Ovary (tissue), 9 donors: ENCODE measurements around the gene THRB. TPM values are rescaled to one million over a fixed set of nuclear protein-coding genes. Genes with fewer than 3 reads are reported as not detected.

ENCODE experiments used
- DNase-seq, 5 donors: peaks; one replicate each; pipeline ENCODE4 v3.0.0-alpha.2; 2019 to 2020
- H3K27ac ChIP-seq, 2 donors: fragments of 200-600 bp; one replicate each; pipeline versions ENCODE4 v1.5.1 to v1.8.0; 2019 to 2022
- H3K27me3 ChIP-seq: fragments of 200-600 bp; one replicate; pipeline ENCODE4 v1.8.0; 2022
- H3K36me3 ChIP-seq: fragments of 200-600 bp; sonication (generic); one replicate; pipeline ENCODE4 v1.5.1; 2019
- H3K4me1 ChIP-seq: one replicate; pipeline ENCODE4 v1.8.1; 2013; ENCODE audit warnings: mild to moderate bottlenecking, moderate library complexity; ENCODE audit not compliant: insufficient read depth
- H3K4me3 ChIP-seq: fragments of 200-600 bp; sonication (generic); one replicate; pipeline ENCODE4 v1.5.1; 2017
- H3K9me3 ChIP-seq, 2 donors: fragments of 200-600 bp in 1 of 2; sonication (generic) in 1 of 2; one replicate each; pipeline versions ENCODE4 v1.5.1 to v1.8.1; 2013 to 2019; ENCODE audit warnings: mild to moderate bottlenecking in 1 of 2, moderate library complexity in 1 of 2
- CTCF ChIP-seq, 3 donors: fragments of 450-650 bp in 2 of 3; fragments of 200-600 bp in 1 of 3; IDR thresholded peaks; one replicate each; pipeline versions ENCODE4 v1.5.1 to v1.8.0; 2016 to 2022; ENCODE audit warnings: antibody characterized with exemption in 3 of 3, mild to moderate bottlenecking in 1 of 3
- EP300 ChIP-seq: sonication (generic); formaldehyde crosslinking; IDR thresholded peaks from one replicate; pipeline ENCODE4 v1.6.1; 2017; ENCODE audit warnings: antibody characterized with exemption
- POLR2A ChIP-seq: fragments of 450-650 bp; IDR thresholded peaks from one replicate; pipeline ENCODE4 v1.6.1; 2017; ENCODE audit warnings: antibody characterized with exemption, mild to moderate bottlenecking, moderate library complexity
- WGBS, 3 donors: extraction: QIAGEN DNeasy Blood & Tissue Kit in 1 of 3; methylation state at CpG; one replicate each; pipeline versions ENCODE4 v1.1.5 to v1.1.7; 2013 to 2017; 5-methylcytosine and 5-hydroxymethylcytosine counted together
- intact Hi-C, 4 donors: fragments of 100-400 bp; cut with DNase I; formaldehyde crosslinking; loops; one replicate each; pipeline versions ENCODE4 v1.11.0 to v1.15.1; 2022 to 2023
- polyA plus RNA-seq, 2 donors: library from polyadenylated mRNA; stranded (reverse); fragments of 200-250 nt in 1 of 2; fragments of 350-450 nt in 1 of 2; fragmentation: Illumina TruSeq in 1 of 2; extraction: RNeasy Lipid Tissue Mini Kit (QIAGEN cat#74804) in 1 of 2; gene quantifications; one replicate each; pipeline ENCODE4 v1.2.3, GENCODE V29; 2013 to 2014
- total RNA-seq, 7 donors: library from RNA; depleted of rRNA in 2 of 7; stranded (reverse); fragments of >200 nt in 2 of 7; fragmentation: NEBNext Ultra II Directional in 3 of 7; extraction: Animal tissue kit (Norgen Biotek cat#: 25700) in 3 of 7; gene quantifications; one replicate each; pipeline versions ENCODE4 v1.1.0 to v1.2.4, GENCODE V29; 2016 to 2023
- donor health status: DM: no; HTN: no; CAD: no; lungs with moderate emphysema.
- donor health status: DM: no; HTN: no; CAD: no.
- donor health status: Bipolar disorder and iron deficiency.
- donor health status: DM: yes; HTN: yes; CAD: no.
- donor health status: DM: no; HTN: no; CAD: no.
- donor health status: DM: yes; HTN: yes; CAD: no.

THRB gene
- total and polyA plus RNA-seq, 9 donors = 0.91 to 6.5 (median 3.2) TPM

- Histone ChIP-seq H3K4me1 (peaks cover 2% of the 10 kb centered on the region), H3K27me3 (no peaks in the 10 kb centered on the region), H3K27ac (no peak overlapping the region), H3K9me3 (no peaks in the 10 kb centered on the region), H3K36me3 (no peaks in the 10 kb centered on the region), H3K4me3 (no peak overlapping the region)
- intact Hi-C loops = no loop called here
- DNase-seq = no peak
- TF ChIP-seq EP300 (no peak), CTCF (IDR thresholded peaks at IDR 0.05) (no peak), POLR2A (no peak)
- 33 to 54% (median 45%) methylated on average over 2 of the region's 2 CpGs for WGBS, 3 donors
Measured at GRCh38 chr3:24526640-24527212, 32.1 kb upstream of the THRB start.

- H3K36me3 ChIP-seq = no peaks in the 10 kb centered on the region
- H3K27ac ChIP-seq = no peak overlapping the region
- TF ChIP-seq CTCF (IDR thresholded peaks at IDR 0.05) = no peak
- no peak for TF ChIP-seq EP300
- TF ChIP-seq POLR2A = no peak
- no peaks in the 10 kb centered on the region for H3K27me3 ChIP-seq
- peaks cover 6% of the 10 kb centered on the region for H3K4me1 ChIP-seq
- H3K4me3 ChIP-seq = no peak overlapping the region
- WGBS, 3 donors = 91 to 97% (median 96%) methylated on average over 1 of the region's 1 CpG
- DNase-seq = no peak
- intact Hi-C loops = no loop called here
- no peaks in the 10 kb centered on the region for H3K9me3 ChIP-seq
Measured at GRCh38 chr3:24525557-24525956, 30.9 kb upstream of the THRB start.

- Histone ChIP-seq H3K4me1 (peaks cover 6% of the 10 kb centered on the region), H3K9me3 (no peaks in the 10 kb centered on the region), H3K36me3 (no peaks in the 10 kb centered on the region), H3K4me3 (no peak overlapping the region), H3K27ac (no peak overlapping the region), H3K27me3 (no peaks in the 10 kb centered on the region)
- TF ChIP-seq CTCF (IDR thresholded peaks at IDR 0.05) = no peak
- no peak for TF ChIP-seq POLR2A
- TF ChIP-seq EP300 = no peak
- 95 to 100% (median 96%) methylated on average over 1 of the region's 1 CpG for WGBS, 3 donors
- DNase-seq = no peak
- intact Hi-C loops = no loop called here
Measured at GRCh38 chr3:24525022-24525421, 30.4 kb upstream of the THRB start.

- Histone ChIP-seq H3K4me1 (peaks cover 6% of the 10 kb centered on the region), H3K9me3 (no peaks in the 10 kb centered on the region), H3K36me3 (no peaks in the 10 kb centered on the region), H3K4me3 (no peak overlapping the region), H3K27ac (no peak overlapping the region), H3K27me3 (no peaks in the 10 kb centered on the region)
- no peak for DNase-seq
- TF ChIP-seq EP300 (no peak), POLR2A (no peak)
- WGBS, 3 donors = 83 to 88% (median 86%) methylated on average over 3 of the region's 3 CpGs
- intact Hi-C loops = no loop called here
Measured at GRCh38 chr3:24523988-24524727, 29.5 kb upstream of the THRB start.

- Histone ChIP-seq H3K4me1 (peaks cover 6% of the 10 kb centered on the region), H3K9me3 (no peaks in the 10 kb centered on the region), H3K27me3 (no peaks in the 10 kb centered on the region), H3K36me3 (no peaks in the 10 kb centered on the region), H3K4me3 (no peak overlapping the region), H3K27ac (no peak overlapping the region)
- intact Hi-C loops = no loop called here
- no peak for TF ChIP-seq CTCF (IDR thresholded peaks at IDR 0.05)
- TF ChIP-seq EP300 = no peak
- no peak for DNase-seq
- 95 to 98% (median 97%) methylated on average over 2 of the region's 2 CpGs for WGBS, 3 donors
Measured at GRCh38 chr3:24523215-24523614, 28.6 kb upstream of the THRB start.
